Activated CD8-positive, alpha-beta T cell treated with anti-CD3 and anti-CD28 coated beads for 36 hours (primary cell): ENCODE results near the gene KIAA0513. TPM values are rescaled to one million over a fixed set of nuclear protein-coding genes. Genes with fewer than 3 reads are reported as not detected.

Experiments used
- ATAC-seq: fragments of 200-7000 bp; cut with Tn5 transposase; one replicate; pipeline ENCODE4 v1.10.0; 2021; ENCODE audit warnings: mild to moderate bottlenecking, moderate library complexity
- CTCF ChIA-PET: fragments of 350-600 bp; sonication (Branson Sonifier 250); formaldehyde crosslinking; loops from one replicate; lab custom pipeline; 2021; ENCODE audit warnings: antibody characterized with exemption; lab: Charles Lee
- POLR2A ChIA-PET: fragments of 350-600 bp; sonication (Branson Sonifier 250); formaldehyde crosslinking; loops from one replicate; lab custom pipeline; 2021; ENCODE audit warnings: antibody characterized with exemption; lab: Charles Lee
- DNase-seq: peaks from one replicate; pipeline ENCODE4 v3.0.0-alpha.2; 2020
- H3K27ac Mint-ChIP-seq: one replicate; pipeline ENCODE4 v1.8.0; 2021; ENCODE audit warnings: mild to moderate bottlenecking, mixed read lengths
- H3K27me3 Mint-ChIP-seq: one replicate; pipeline ENCODE4 v1.8.0; 2021; ENCODE audit warnings: mixed read lengths
- H3K36me3 Mint-ChIP-seq: one replicate; pipeline ENCODE4 v1.8.0; 2021; ENCODE audit warnings: low read depth, mixed read lengths
- H3K4me1 Mint-ChIP-seq: one replicate; pipeline ENCODE4 v1.8.0; 2021; ENCODE audit warnings: low read depth, mixed read lengths
- H3K4me3 Mint-ChIP-seq: one replicate; pipeline ENCODE4 v1.8.0; 2021; ENCODE audit warnings: mild to moderate bottlenecking, moderate library complexity, mixed read lengths
- H3K9me3 Mint-ChIP-seq: one replicate; pipeline ENCODE4 v1.8.0; 2021; ENCODE audit warnings: mixed read lengths
- intact Hi-C: fragments of 100-400 bp; cut with micrococcal nuclease; formaldehyde crosslinking; loops from one replicate; pipeline ENCODE4 v1.10.0; 2022
- total RNA-seq, 2 experiments: library from RNA; stranded (reverse); gene quantifications; one replicate each; pipeline ENCODE4 v1.2.3, GENCODE V29; 2021
- TF ChIP-seq, protein P1 (sequence below): fragments of 200-600 bp; IDR thresholded peaks from one replicate; pipeline ENCODE4 v1.8.0; 2022; ENCODE audit warnings: antibody characterized with exemption, mild to moderate bottlenecking

Gene KIAA0513
- total RNA-seq, 2 experiments from 2014 or later = 3.9 to 5.3 TPM

DNA sequence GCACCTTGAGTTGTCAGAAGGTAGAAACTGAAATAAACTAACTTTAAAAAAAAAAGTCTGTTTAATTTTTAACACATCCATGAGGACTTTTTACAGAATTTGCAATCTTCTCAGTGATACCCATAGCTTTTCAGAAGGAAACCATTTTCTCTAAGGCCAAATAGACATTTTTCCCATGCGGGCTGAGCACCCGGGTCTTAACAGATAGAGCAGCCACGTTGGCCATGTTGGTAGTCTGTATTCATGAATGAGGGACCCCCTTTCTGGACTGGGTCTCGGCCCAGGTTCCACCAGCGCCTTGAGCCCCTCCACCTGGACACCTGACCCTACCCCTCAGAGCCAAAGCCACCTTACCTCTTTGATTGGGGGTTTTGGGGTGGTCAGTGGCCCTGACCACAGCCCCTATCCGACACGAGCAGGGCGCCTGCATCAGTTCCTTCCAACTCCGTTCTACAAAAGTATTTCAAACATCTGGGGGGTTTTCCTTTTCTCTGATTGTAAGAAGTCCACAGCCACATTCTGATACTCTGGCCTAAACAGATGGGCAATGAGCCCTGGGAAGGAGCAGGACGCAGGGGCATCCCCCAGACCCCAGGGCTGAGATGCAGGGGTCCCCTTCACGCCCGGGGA lies 66.7 kb downstream of the KIAA0513 start:
- no peak for DNase-seq
- Mint-ChIP-seq H3K9me3 (no peaks in the 10 kb centered on the region), H3K4me1 (peaks cover 14% of the 10 kb centered on the region), H3K36me3 (no peaks in the 10 kb centered on the region), H3K27me3 (no peaks in the 10 kb centered on the region), H3K27ac (no peak overlapping the region), H3K4me3 (no peak overlapping the region)
- ChIA-PET POLR2A (no interaction called here), CTCF (no interaction called here)
- intact Hi-C loops = no loop called here
- no peak for ATAC-seq
- TF ChIP-seq, protein P1, sequence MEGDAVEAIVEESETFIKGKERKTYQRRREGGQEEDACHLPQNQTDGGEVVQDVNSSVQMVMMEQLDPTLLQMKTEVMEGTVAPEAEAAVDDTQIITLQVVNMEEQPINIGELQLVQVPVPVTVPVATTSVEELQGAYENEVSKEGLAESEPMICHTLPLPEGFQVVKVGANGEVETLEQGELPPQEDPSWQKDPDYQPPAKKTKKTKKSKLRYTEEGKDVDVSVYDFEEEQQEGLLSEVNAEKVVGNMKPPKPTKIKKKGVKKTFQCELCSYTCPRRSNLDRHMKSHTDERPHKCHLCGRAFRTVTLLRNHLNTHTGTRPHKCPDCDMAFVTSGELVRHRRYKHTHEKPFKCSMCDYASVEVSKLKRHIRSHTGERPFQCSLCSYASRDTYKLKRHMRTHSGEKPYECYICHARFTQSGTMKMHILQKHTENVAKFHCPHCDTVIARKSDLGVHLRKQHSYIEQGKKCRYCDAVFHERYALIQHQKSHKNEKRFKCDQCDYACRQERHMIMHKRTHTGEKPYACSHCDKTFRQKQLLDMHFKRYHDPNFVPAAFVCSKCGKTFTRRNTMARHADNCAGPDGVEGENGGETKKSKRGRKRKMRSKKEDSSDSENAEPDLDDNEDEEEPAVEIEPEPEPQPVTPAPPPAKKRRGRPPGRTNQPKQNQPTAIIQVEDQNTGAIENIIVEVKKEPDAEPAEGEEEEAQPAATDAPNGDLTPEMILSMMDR = no peak

DNA sequence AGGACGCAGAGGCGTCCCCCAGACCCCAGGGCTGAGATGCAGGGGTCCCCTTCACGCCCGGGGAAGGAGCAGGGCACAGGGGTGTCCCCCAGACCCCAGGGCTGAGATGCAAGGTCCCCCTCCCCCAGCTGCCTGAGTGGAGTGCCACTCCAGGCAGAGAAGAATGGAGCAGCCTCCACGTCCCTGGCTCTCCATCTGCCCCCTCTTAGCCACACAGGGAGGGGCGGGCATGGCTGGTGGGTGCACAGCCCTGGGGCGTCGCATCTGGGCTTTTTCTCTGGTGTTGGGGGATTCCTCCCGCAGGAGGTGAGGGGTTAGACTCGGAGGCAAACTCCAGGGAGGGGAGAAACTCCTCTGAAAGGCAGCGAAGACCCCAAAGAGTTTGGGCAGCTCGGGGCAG lies 67.2 kb downstream of the KIAA0513 start:
- ChIA-PET POLR2A (no interaction called here), CTCF (interaction anchor here (1.1 kb wide), 1 partner anchor 8 kb away, joined by 3 read pairs; no protein-coding TSS in a partner anchor)
- no peaks in the 10 kb centered on the region for H3K36me3 Mint-ChIP-seq
- H3K4me1 Mint-ChIP-seq = peaks cover 14% of the 10 kb centered on the region
- no peak overlapping the region for H3K27ac Mint-ChIP-seq
- intact Hi-C loops = no loop called here
- H3K27me3 Mint-ChIP-seq = no peaks in the 10 kb centered on the region
- no peak for DNase-seq
- no peak for ATAC-seq
- TF ChIP-seq, protein P1 = no peak
- H3K9me3 Mint-ChIP-seq = no peaks in the 10 kb centered on the region
- H3K4me3 Mint-ChIP-seq = no peak overlapping the region

DNA sequence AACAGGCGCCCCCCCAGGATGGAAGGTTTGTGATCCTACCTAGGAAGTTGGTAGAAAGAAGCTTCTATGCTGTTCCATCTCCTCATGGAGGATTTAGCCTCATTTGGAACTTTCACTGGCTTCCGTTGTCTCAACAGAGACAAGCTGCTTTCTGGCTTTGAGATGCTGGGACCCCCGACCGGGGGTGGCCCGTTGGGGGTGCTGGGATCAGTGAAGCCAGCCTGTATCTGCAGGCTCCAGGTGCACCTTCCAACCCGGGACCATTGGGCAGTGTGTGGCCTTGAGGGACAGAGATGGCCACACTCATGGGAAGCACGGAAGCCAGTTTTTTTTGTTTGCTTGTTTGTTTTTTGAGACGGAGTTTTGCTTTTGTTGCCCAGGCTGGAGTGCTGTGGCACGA lies 69.3 kb downstream of the KIAA0513 start:
- Mint-ChIP-seq H3K36me3 (no peaks in the 10 kb centered on the region), H3K27me3 (no peaks in the 10 kb centered on the region), H3K4me1 (peaks cover 5% of the 10 kb centered on the region), H3K4me3 (no peak overlapping the region), H3K9me3 (no peaks in the 10 kb centered on the region), H3K27ac (no peak overlapping the region)
- ATAC-seq (no peak), DNase-seq (no peak)
- POLR2A ChIA-PET = no interaction called here
- TF ChIP-seq, protein P1 = no peak
- CTCF ChIA-PET = interaction anchor here (0.9 kb wide), 1 partner anchor 10 kb away, joined by 3 read pairs; no protein-coding TSS in a partner anchor
- intact Hi-C loops = no loop called here

DNA sequence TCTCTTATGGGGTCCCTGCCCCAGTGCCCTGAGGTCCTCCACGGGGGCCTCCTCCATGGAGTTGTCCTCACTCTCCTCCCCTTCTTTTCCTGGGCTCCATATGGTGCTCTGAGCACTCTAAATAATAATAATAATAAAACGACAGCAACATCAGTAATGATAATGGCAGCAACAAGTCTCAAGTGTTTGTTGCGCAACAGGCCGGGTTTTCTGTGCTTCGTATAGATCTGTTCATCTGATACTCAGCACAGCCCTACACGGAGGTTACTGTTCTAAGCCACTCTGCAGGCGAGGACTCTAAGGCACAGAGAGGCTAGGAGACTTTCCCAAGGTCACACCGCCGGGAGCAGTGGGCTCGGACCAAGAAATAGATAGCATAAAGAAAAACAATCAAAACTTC lies 71.0 kb downstream of the KIAA0513 start:
- no peaks in the 10 kb centered on the region for H3K36me3 Mint-ChIP-seq
- no peaks in the 10 kb centered on the region for H3K9me3 Mint-ChIP-seq
- intact Hi-C loops = no loop called here
- ATAC-seq (no peak), DNase-seq (no peak)
- CTCF ChIA-PET = interaction anchor here (1.4 to 1.7 kb wide), 2 partner anchors 16 to 93 kb away, joined by 4 read pairs; no protein-coding TSS in a partner anchor
- no peak overlapping the region for H3K4me3 Mint-ChIP-seq
- H3K4me1 Mint-ChIP-seq = peaks cover 15% of the 10 kb centered on the region
- no peaks in the 10 kb centered on the region for H3K27me3 Mint-ChIP-seq
- TF ChIP-seq, protein P1 = no peak
- H3K27ac Mint-ChIP-seq = no peak overlapping the region
- POLR2A ChIA-PET = no interaction called here

DNA sequence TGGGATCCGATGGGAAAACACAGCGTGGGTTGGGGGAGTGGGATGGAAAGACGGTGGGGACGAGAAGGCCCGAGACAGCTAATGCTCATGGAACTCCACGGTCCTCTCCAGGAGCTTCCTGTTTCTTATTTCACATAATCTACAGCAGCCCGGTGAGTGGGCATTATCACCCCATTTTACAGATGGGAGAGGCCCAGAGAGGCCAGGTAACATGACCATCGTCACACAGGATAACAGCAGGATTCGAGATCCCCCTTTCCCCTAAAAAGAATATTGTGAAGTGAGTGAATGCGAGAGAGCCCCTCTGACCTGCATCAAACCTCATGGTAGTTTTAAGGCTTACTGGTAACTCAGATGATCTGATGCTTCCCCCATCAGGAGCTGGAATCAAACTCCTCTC lies 72.7 kb downstream of the KIAA0513 start:
- ChIA-PET POLR2A (no interaction called here), CTCF (interaction anchor here (1.8 to 2.2 kb wide), 2 partner anchors 14 kb away, joined by 5 to 13 read pairs; no protein-coding TSS in a partner anchor)
- peaks cover 31% of the 10 kb centered on the region for H3K4me1 Mint-ChIP-seq
- no peaks in the 10 kb centered on the region for H3K9me3 Mint-ChIP-seq
- ATAC-seq = no peak
- no peak overlapping the region for H3K4me3 Mint-ChIP-seq
- H3K27me3 Mint-ChIP-seq = no peaks in the 10 kb centered on the region
- no peaks in the 10 kb centered on the region for H3K36me3 Mint-ChIP-seq
- H3K27ac Mint-ChIP-seq = no peak overlapping the region
- TF ChIP-seq, protein P1 = no peak
- no peak for DNase-seq
- intact Hi-C loops = no loop called here
